ENCODE measurements around the gene DYNC1H1.

The DYNC1H1 gene

GRCh38 chr14:101964297-101965180 lies at the start of gene DYNC1H1:
Gene DYNC1H1, plus strand, starts transcription at chr14:101964573. Its CDS starts 119 bp downstream, at chr14:101964692.
- DNase-seq, result peak; percentile 92

- DNase-seq, result no peak
These were observed 48.2 kb upstream of the DYNC1H1 start for GRCh38 chr14:101915871-101916815.

GRCh38 chr14:101916816-101917412 lies 47.5 kb upstream of the DYNC1H1 start:
- no peak for DNase-seq

GRCh38 chr14:101917413-101918017 lies 46.9 kb upstream of the DYNC1H1 start:
- no peak for DNase-seq

GRCh38 chr14:101918065-101918989 lies 46.0 kb upstream of the DYNC1H1 start:
- no peak for DNase-seq

- DNase-seq, result no peak
These were observed 44.1 kb upstream of the DYNC1H1 start for GRCh38 chr14:101920271-101920670.

GRCh38 chr14:101922866-101923265 lies 41.5 kb upstream of the DYNC1H1 start:
- DNase-seq, result no peak

GRCh38 chr14:101925152-101925551 lies 39.2 kb upstream of the DYNC1H1 start:
- no peak for DNase-seq

GRCh38 chr14:101926085-101926484 lies 38.3 kb upstream of the DYNC1H1 start:
- no peak for DNase-seq

GRCh38 chr14:101926620-101927019 lies 37.8 kb upstream of the DYNC1H1 start:
- no peak for DNase-seq

GRCh38 chr14:101927859-101928258 lies 36.5 kb upstream of the DYNC1H1 start:
- DNase-seq, result no peak

GRCh38 chr14:101928415-101928841 lies 35.9 kb upstream of the DYNC1H1 start:
- DNase-seq, result no peak

- DNase-seq, result no peak
These were observed 35.3 kb upstream of the DYNC1H1 start for GRCh38 chr14:101929096-101929495.

GRCh38 chr14:101929946-101930345 lies 34.4 kb upstream of the DYNC1H1 start:
- no peak for DNase-seq

GRCh38 chr14:101932673-101933072 lies 31.7 kb upstream of the DYNC1H1 start:
- no peak for DNase-seq

GRCh38 chr14:101933209-101933608 lies 31.2 kb upstream of the DYNC1H1 start:
- DNase-seq, result no peak

GRCh38 chr14:101934601-101935150 lies 29.7 kb upstream of the DYNC1H1 start:
- DNase-seq, result no peak

GRCh38 chr14:101937926-101938767 lies 26.2 kb upstream of the DYNC1H1 start:
- DNase-seq, result no peak

- no peak for DNase-seq
These were observed 24.7 kb upstream of the DYNC1H1 start for GRCh38 chr14:101939646-101940170.

GRCh38 chr14:101944451-101944850 lies 19.9 kb upstream of the DYNC1H1 start:
- DNase-seq, result no peak

Measured in activated CD4-positive, CD25-positive, alpha-beta regulatory T cell treated with anti-CD3 and anti-CD28 coated beads, Interleukin-2, amount 50 U/mL, for 72 hours (primary cell).